GM10266 (cell line): Measurements from ENCODE around the gene TADA2A.
"Not testable (repeated sequence)": the region's sequence is repeated elsewhere in the genome, so short reads cannot be mapped to it uniquely, and the experiment has no call there.

ENCODE experiments used
- DNase-seq: peaks from one replicate; pipeline ENCODE4 v3.0.0; 2012; ENCODE audit errors: extremely low spot score
- CTCF ChIP-seq: IDR thresholded peaks from 2 replicates; pipeline ENCODE4 v1.5.1; 2012; ENCODE audit warnings: mild to moderate bottlenecking, low read depth; ENCODE audit not compliant: control insufficient read depth, insufficient read depth; ENCODE audit errors: missing control alignments

TADA2A gene

GRCh38 chr17:37510056-37510455, 103.4 kb downstream of the TADA2A start:
- no peak for TF ChIP-seq CTCF
- no peak for DNase-seq

GRCh38 chr17:37511642-37512041, 105.0 kb downstream of the TADA2A start:
- not testable (repeated sequence) for DNase-seq

- no peak for DNase-seq
- no peak for TF ChIP-seq CTCF
Observed at GRCh38 chr17:37512442-37513068, 105.9 kb downstream of the TADA2A start.

- TF ChIP-seq CTCF: no peak
- DNase-seq: no peak
Observed at GRCh38 chr17:37513711-37514110, 107.0 kb downstream of the TADA2A start.

GRCh38 chr17:37516127-37516571, 109.5 kb downstream of the TADA2A start:
- no peak for DNase-seq
- no peak for TF ChIP-seq CTCF

GRCh38 chr17:37517881-37518280, 111.2 kb downstream of the TADA2A start:
- no peak for TF ChIP-seq CTCF
- DNase-seq: no peak

GRCh38 chr17:37518826-37519225, 112.1 kb downstream of the TADA2A start:
- TF ChIP-seq CTCF: no peak
- no peak for DNase-seq
